Choroid plexus epithelial cell (primary cell): ENCODE results near the gene VPS39.

Source experiments
- DNase-seq: peaks from one replicate; pipeline ENCODE4 v3.0.0-alpha.2; 2010; ENCODE audit warnings: low read depth
- H3K4me3 ChIP-seq: 2 replicates; pipeline ENCODE4 v1.5.1; 2011; ENCODE audit warnings: low read depth, mild to moderate bottlenecking, control low read depth, low read length, moderate library complexity
- CTCF ChIP-seq: conservative IDR thresholded peaks from 2 replicates; pipeline ENCODE4 v1.5.1; 2011; ENCODE audit warnings: low read depth, mild to moderate bottlenecking, control low read depth, inconsistent platforms, low read length, moderate library complexity

The VPS39 gene

GRCh38 chr15:42213511-42213910 lies 5.4 kb upstream of the VPS39 start:
- DNase-seq, result no peak
- TF ChIP-seq CTCF, result no peak
- no peak overlapping the region for H3K4me3 ChIP-seq

DNA sequence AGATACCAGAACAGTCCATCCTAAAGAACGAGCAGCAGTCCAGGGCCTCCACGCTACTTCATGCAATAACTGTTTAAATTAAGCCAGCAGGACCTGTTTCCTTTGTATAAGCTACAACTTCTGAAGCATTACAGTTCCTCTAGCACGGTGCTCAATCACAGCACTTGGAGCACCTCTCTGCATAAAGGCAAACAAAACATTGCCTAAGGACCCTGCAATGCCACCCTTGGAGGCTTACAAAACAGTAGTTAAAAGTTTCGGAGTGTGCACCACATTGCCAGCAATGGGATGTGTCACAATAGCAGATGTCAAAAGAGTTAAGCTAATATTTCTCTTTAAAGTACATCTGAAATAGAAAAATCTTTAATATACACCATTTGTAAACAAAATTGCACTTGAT lies 2.6 kb upstream of the VPS39 start:
- TF ChIP-seq CTCF, result no peak
- no peak for DNase-seq
- no peak overlapping the region for H3K4me3 ChIP-seq

- TF ChIP-seq CTCF, result no peak
- H3K4me3 ChIP-seq, result no peak overlapping the region
- no peak for DNase-seq
These were observed 1.7 kb downstream of the VPS39 start for GRCh38 chr15:42206406-42206805.

DNA sequence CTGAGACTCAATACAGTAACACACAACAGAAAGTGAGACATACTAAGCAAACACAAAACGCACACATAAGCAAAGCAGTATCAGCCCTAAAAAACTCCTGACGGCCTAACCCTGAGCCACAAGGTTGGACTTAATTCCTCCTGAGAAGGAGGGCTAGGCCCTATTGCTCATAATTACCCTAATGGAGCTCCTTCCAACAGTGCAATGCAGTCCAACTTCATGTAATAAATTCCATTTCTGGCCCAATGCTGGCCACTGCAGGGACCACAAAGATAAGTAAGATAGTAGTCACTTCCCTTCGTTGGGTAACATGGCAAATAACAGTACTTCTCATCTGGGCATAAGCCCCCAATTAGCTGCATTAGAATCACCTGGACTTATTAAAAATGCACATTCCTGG lies 4.2 kb downstream of the VPS39 start:
- TF ChIP-seq CTCF, result no peak
- peak; percentile 4 for DNase-seq
- H3K4me3 ChIP-seq, result no peak overlapping the region

- DNase-seq, result no peak
- no peak overlapping the region for H3K4me3 ChIP-seq
- TF ChIP-seq CTCF, result no peak
These were observed 5.5 kb downstream of the VPS39 start for GRCh38 chr15:42202653-42203052.

- no peak for TF ChIP-seq CTCF
- DNase-seq, result no peak
These were observed 6.3 kb downstream of the VPS39 start for GRCh38 chr15:42201801-42202200.

GRCh38 chr15:42199126-42199525 lies 9.0 kb downstream of the VPS39 start:
- no peak for DNase-seq

More at GRCh38 chr15:42201801-42202200, 6.3 kb downstream of the VPS39 start:
- H3K4me3 ChIP-seq, result no peak overlapping the region

More at GRCh38 chr15:42199126-42199525, 9.0 kb downstream of the VPS39 start:
- H3K4me3 ChIP-seq, result no peak overlapping the region
- TF ChIP-seq CTCF, result no peak
